H1 (cell line): ENCODE measurements around the gene LRRC18. TPM values are rescaled to one million over a fixed set of nuclear protein-coding genes. Genes with fewer than 3 reads are reported as not detected.

Experiments
- CTCF ChIA-PET: fragments of 300-600 bp; sonication (Branson Sonifier 250); formaldehyde crosslinking; loops from one replicate; lab custom pipeline; 2021; ENCODE audit not compliant: partially characterized antibody; lab: Charles Lee
- POLR2A ChIA-PET: fragments of 300-600 bp; sonication (Branson Sonifier 250); formaldehyde crosslinking; loops from one replicate; lab custom pipeline; 2021; ENCODE audit warnings: inconsistent platforms; ENCODE audit not compliant: partially characterized antibody; lab: Charles Lee
- DNase-seq, 2 experiments: peaks; one replicate each; pipeline versions ENCODE4 v3.0.0 to v3.0.0-alpha.2; 2010 to 2022; ENCODE audit warnings: low spot score in 2 of 2, low read depth in 1 of 2, mixed read lengths in 1 of 2
- FAIRE-seq: peaks from 2 replicates; lab custom pipeline; 2011; peaks lifted over from hg19 to GRCh38; lab: Jason Lieb, UNC
- H2AFZ ChIP-seq: 2 replicates; pipeline ENCODE4 v1.8.1; 2012; ENCODE audit warnings: low read length, inconsistent platforms
- H2AK5ac ChIP-seq: 2 replicates; pipeline ENCODE4 v1.6.1; 2013; ENCODE audit warnings: low read depth, low read length
- H2BK120ac ChIP-seq: replicated peaks from 2 replicates; pipeline ENCODE3; 2013; ENCODE audit warnings: low read depth, low read length, inconsistent platforms
- H2BK12ac ChIP-seq: 2 replicates; pipeline ENCODE4 v1.6.1; 2013; ENCODE audit warnings: low read depth, low read length
- H2BK15ac ChIP-seq: 2 replicates; pipeline ENCODE4 v1.6.1; 2013; ENCODE audit warnings: low read length
- H2BK20ac ChIP-seq: 2 replicates; pipeline ENCODE4 v1.6.1; 2013; ENCODE audit warnings: low read length
- H2BK5ac ChIP-seq: 2 replicates; pipeline ENCODE4 v1.6.1; 2013; ENCODE audit warnings: low read depth, low read length
- H3K14ac ChIP-seq: 2 replicates; pipeline ENCODE4 v1.6.1; 2013; ENCODE audit warnings: inconsistent platforms; ENCODE audit not compliant: insufficient read length
- H3K18ac ChIP-seq: 2 replicates; pipeline ENCODE4 v1.6.1; 2013; ENCODE audit warnings: low read length; ENCODE audit errors: extremely low read depth
- H3K23ac ChIP-seq: 2 replicates; pipeline ENCODE4 v1.6.1; 2013; ENCODE audit warnings: inconsistent platforms; ENCODE audit not compliant: insufficient read length
- H3K23me2 ChIP-seq: 2 replicates; pipeline ENCODE4 v1.6.1; 2013; ENCODE audit warnings: low read depth, low read length
- H3K27ac ChIP-seq: 2 replicates; pipeline ENCODE4 v1.6.1; 2011; ENCODE audit warnings: low read depth, low read length, inconsistent platforms
- H3K27me3 ChIP-seq, 4 experiments: replicated peaks in 1 of 4; 1 replicate in 1 of 4; 2 replicates in 3 of 4; pipeline versions ENCODE4 v1.6.1 to v1.8.1; 2011 to 2013; ENCODE audit warnings: low read length in 3 of 4, mild to moderate bottlenecking in 3 of 4, inconsistent platforms in 2 of 4, mixed read lengths in 2 of 4, moderate library complexity in 1 of 4; ENCODE audit not compliant: control insufficient read depth in 3 of 4, insufficient read depth in 3 of 4; ENCODE audit errors: extremely low read depth in 1 of 4
- H3K36me3 ChIP-seq, 4 experiments: 2 replicates each; pipeline versions ENCODE4 v1.6.1 to v1.8.1; 2011 to 2013; ENCODE audit warnings: mild to moderate bottlenecking in 4 of 4, low read length in 3 of 4, moderate library complexity in 2 of 4, control low read depth in 1 of 4, inconsistent platforms in 1 of 4; ENCODE audit not compliant: insufficient read depth in 4 of 4, control insufficient read depth in 2 of 4
- H3K4ac ChIP-seq: replicated peaks from 2 replicates; pipeline ENCODE3; 2013; ENCODE audit warnings: low read length, low read depth, mixed read lengths, inconsistent platforms; ENCODE audit not compliant: insufficient read length
- H3K4me1 ChIP-seq, 4 experiments: replicated peaks in 1 of 4; 1 replicate in 1 of 4; 2 replicates in 3 of 4; pipeline versions ENCODE4 v1.6.1 to v1.8.1; 2011 to 2013; ENCODE audit warnings: low read length in 3 of 4, inconsistent platforms in 2 of 4, mixed read lengths in 1 of 4; ENCODE audit not compliant: insufficient read depth in 4 of 4, control insufficient read depth in 3 of 4
- H3K4me2 ChIP-seq, 2 experiments: 2 replicates each; pipeline versions ENCODE4 v1.6.1 to v1.8.1; 2011 to 2013; ENCODE audit warnings: low read depth in 2 of 2, low read length in 2 of 2, control low read depth in 1 of 2, inconsistent platforms in 1 of 2, mild to moderate bottlenecking in 1 of 2; ENCODE audit not compliant: insufficient read depth in 1 of 2
- H3K4me3 ChIP-seq, 4 experiments: fragments of 200-600, 300-600 bp in 1 of 4; sonication (generic), shearing (Covaris generic), sonication (Bioruptor Twin) in 1 of 4; 2 replicates each; pipeline versions ENCODE4 v1.5.1 to v1.8.1; 2011 to 2016; ENCODE audit warnings: low read length in 4 of 4, low read depth in 3 of 4, control low read depth in 2 of 4, inconsistent platforms in 2 of 4, mild to moderate bottlenecking in 2 of 4, mixed read lengths in 1 of 4, moderate library complexity in 1 of 4; ENCODE audit not compliant: insufficient read depth in 2 of 4; ENCODE audit errors: extremely low read depth in 1 of 4
- H3K56ac ChIP-seq: replicated peaks from 2 replicates; pipeline ENCODE3; 2013; ENCODE audit warnings: low read depth, mild to moderate bottlenecking, mixed read lengths, low read length, inconsistent platforms; ENCODE audit not compliant: insufficient read length
- H3K79me1 ChIP-seq: 2 replicates; pipeline ENCODE4 v1.6.1; 2013; ENCODE audit warnings: low read depth, low read length, control low read depth
- H3K79me2 ChIP-seq, 2 experiments: 2 replicates each; pipeline versions ENCODE4 v1.6.1 to v1.8.1; 2012 to 2013; ENCODE audit warnings: low read length in 2 of 2, mild to moderate bottlenecking in 2 of 2, inconsistent platforms in 1 of 2; ENCODE audit not compliant: insufficient read depth in 2 of 2, control insufficient read depth in 1 of 2
- H3K9ac ChIP-seq, 4 experiments: replicated peaks in 1 of 4; 1 replicate in 1 of 4; 2 replicates in 3 of 4; pipeline versions ENCODE4 v1.6.1 to v1.8.1; 2011 to 2013; ENCODE audit warnings: low read depth in 3 of 4, low read length in 3 of 4, control low read depth in 2 of 4, mild to moderate bottlenecking in 2 of 4, moderate library complexity in 2 of 4, inconsistent platforms in 1 of 4; ENCODE audit errors: extremely low read depth in 1 of 4
- H3K9me3 ChIP-seq, 2 experiments: 2 replicates each; pipeline versions ENCODE4 v1.6.1 to v1.8.1; 2012 to 2013; ENCODE audit warnings: mild to moderate bottlenecking in 2 of 2, moderate library complexity in 2 of 2, control low read depth in 1 of 2, inconsistent platforms in 1 of 2, low read depth in 1 of 2, low read length in 1 of 2, mixed read lengths in 1 of 2; ENCODE audit not compliant: insufficient read depth in 2 of 2
- H4K20me1 ChIP-seq, 2 experiments: replicated peaks in 1 of 2; 2 replicates each; pipeline versions ENCODE3 to v1.8.1; 2011 to 2013; ENCODE audit warnings: inconsistent platforms in 2 of 2, low read length in 2 of 2, mild to moderate bottlenecking in 1 of 2; ENCODE audit not compliant: insufficient read depth in 2 of 2, control insufficient read depth in 1 of 2
- H4K5ac ChIP-seq: 2 replicates; pipeline ENCODE4 v1.6.1; 2013; ENCODE audit warnings: low read length, low read depth, mixed read lengths, inconsistent platforms; ENCODE audit not compliant: insufficient read length
- H4K8ac ChIP-seq: 2 replicates; pipeline ENCODE4 v1.8.0; 2013; ENCODE audit warnings: mild to moderate bottlenecking, moderate library complexity, low read length, inconsistent platforms; ENCODE audit not compliant: insufficient read depth; ENCODE audit errors: extremely low read depth
- H4K91ac ChIP-seq: replicated peaks from 2 replicates; pipeline ENCODE3; 2013; ENCODE audit warnings: low read length, mixed read lengths, inconsistent platforms; ENCODE audit not compliant: insufficient read length
- CREB1 ChIP-seq: IDR thresholded peaks from 2 replicates; pipeline ENCODE4 v1.6.1; 2012; ENCODE audit warnings: inconsistent platforms
- GTF2F1 ChIP-seq: IDR thresholded peaks from 2 replicates; pipeline ENCODE4 v1.6.1; 2012; ENCODE audit warnings: low read depth, low read length, improper control_type of control experiment, borderline replicate concordance
- KDM1A ChIP-seq: fragments of 200-600, 300-600 bp; sonication (generic); IDR thresholded peaks from 2 replicates; pipeline ENCODE4 v1.7.1; 2016; ENCODE audit warnings: mild to moderate bottlenecking, low read length, borderline replicate concordance
- MAFK ChIP-seq: IDR thresholded peaks from 2 replicates; pipeline ENCODE4 v1.6.1; 2012; ENCODE audit warnings: low read depth, mild to moderate bottlenecking, improper control_type of control experiment, low read length
- POLR2AphosphoS5 ChIP-seq: IDR thresholded peaks from 2 replicates; pipeline ENCODE4 v1.6.1; 2011; ENCODE audit warnings: low read depth, low read length
- RAD21 ChIP-seq, 2 experiments: IDR thresholded peaks in 1 of 2; conservative IDR thresholded peaks in 1 of 2; 2 replicates each; pipeline ENCODE4 v1.6.1; 2011; ENCODE audit warnings: low read depth in 2 of 2, low read length in 2 of 2, improper control_type of control experiment in 1 of 2, inconsistent platforms in 1 of 2, mild to moderate bottlenecking in 1 of 2, moderate library complexity in 1 of 2
- SIX5 ChIP-seq: IDR thresholded peaks from 2 replicates; pipeline ENCODE4 v1.6.1; 2011; ENCODE audit warnings: mild to moderate bottlenecking, low read depth, low read length
- SP1 ChIP-seq: IDR thresholded peaks from 2 replicates; pipeline ENCODE4 v1.6.1; 2011; ENCODE audit warnings: low read depth, low read length
- polyA plus RNA-seq, 7 experiments: library from polyadenylated mRNA; depleted of rRNA in 3 of 7; stranded (reverse) in 5 of 7; unstranded in 2 of 7; fragments of >200 nt in 5 of 7; fragments of 200-250 nt in 2 of 7; gene quantifications; 1 replicate in 5 of 7; 2 replicates in 1 of 7; 4 replicates in 1 of 7; pipeline versions ENCODE4 v1.2.1 to v1.2.3, GENCODE V29; 2011 to 2013; ENCODE audit warnings: missing spikeins in 2 of 7, mixed read lengths in 2 of 7
- total RNA-seq: library from RNA; stranded (reverse); fragmentation: NEBNext Ultra II Directional; extraction: Animal tissue kit (Norgen Biotek cat#: 25700); gene quantifications from 2 replicates; pipeline ENCODE4 v1.2.1, GENCODE V29; 2021
- TF ChIP-seq, protein P1 (sequence below), 3 experiments: IDR thresholded peaks; 1 replicate in 2 of 3; 2 replicates in 1 of 3; pipeline versions ENCODE4 v1.5.1 to v1.6.1; 2011; ENCODE audit warnings: low read length in 3 of 3, mild to moderate bottlenecking in 3 of 3, inconsistent platforms in 2 of 3, low read depth in 1 of 3, moderate library complexity in 1 of 3; ENCODE audit not compliant: insufficient read depth in 1 of 3; ENCODE audit errors: control extremely low read depth in 1 of 3

LRRC18 gene
- total and polyA plus RNA-seq, 2 of the 8 experiments (the other 6 are each of a cell fraction or from before 2014, with no cell fraction given): not detected

- Histone ChIP-seq H3K4me1 (no peaks in the 10 kb centered on the region; a peak in 1 of 7 replicates), H3K27ac (no peak overlapping the region), H4K91ac (no peak overlapping the region), H2BK5ac (no peak overlapping the region), H4K20me1 (no peaks in the 10 kb centered on the region), H3K4me3 (no peak overlapping the region), H3K23me2 (peaks cover 5% of the 10 kb centered on the region; the same call in 1 of the 2 replicates), H2BK12ac (no peak overlapping the region), H3K36me3 (no peaks in the 10 kb centered on the region), H3K79me2 (no peaks in the 10 kb centered on the region), H3K18ac (no peak overlapping the region), H2BK120ac (no peak overlapping the region), H2BK15ac (no peak overlapping the region), H4K8ac (no peak overlapping the region), H4K5ac (no peak overlapping the region), H3K4me2 (no peak overlapping the region), H3K27me3 (no peaks in the 10 kb centered on the region), H3K9me3 (no peaks in the 10 kb centered on the region), H3K9ac (no peak overlapping the region), H2AFZ (no peak overlapping the region), H2BK20ac (no peak overlapping the region), H3K79me1 (no peaks in the 10 kb centered on the region), H3K56ac (no peak overlapping the region), H3K14ac (no peak overlapping the region), H3K23ac (no peak overlapping the region), H2AK5ac (no peak overlapping the region), H3K4ac (no peak overlapping the region)
- ChIA-PET POLR2A (no interaction called here), CTCF (interaction anchor here (0.6 to 1.4 kb wide), 11 partner anchors 10 to 319 kb away, joined by 3 to 5 read pairs (median 4); no protein-coding TSS in a partner anchor)
- TF ChIP-seq KDM1A (no peak), POLR2AphosphoS5 (no peak), SIX5 (no peak), SP1 (no peak), GTF2F1 (no peak), MAFK (no peak), RAD21 (IDR thresholded peaks at IDR 0.05 in 1 of 2, conservative IDR thresholded peaks at IDR 0.05 in 1 of 2; ENCODE audit: low read depth in 2 of 2, low read length in 2 of 2) (peak; percentile 65 to 68), CREB1 (no peak)
- TF ChIP-seq, protein P1, sequence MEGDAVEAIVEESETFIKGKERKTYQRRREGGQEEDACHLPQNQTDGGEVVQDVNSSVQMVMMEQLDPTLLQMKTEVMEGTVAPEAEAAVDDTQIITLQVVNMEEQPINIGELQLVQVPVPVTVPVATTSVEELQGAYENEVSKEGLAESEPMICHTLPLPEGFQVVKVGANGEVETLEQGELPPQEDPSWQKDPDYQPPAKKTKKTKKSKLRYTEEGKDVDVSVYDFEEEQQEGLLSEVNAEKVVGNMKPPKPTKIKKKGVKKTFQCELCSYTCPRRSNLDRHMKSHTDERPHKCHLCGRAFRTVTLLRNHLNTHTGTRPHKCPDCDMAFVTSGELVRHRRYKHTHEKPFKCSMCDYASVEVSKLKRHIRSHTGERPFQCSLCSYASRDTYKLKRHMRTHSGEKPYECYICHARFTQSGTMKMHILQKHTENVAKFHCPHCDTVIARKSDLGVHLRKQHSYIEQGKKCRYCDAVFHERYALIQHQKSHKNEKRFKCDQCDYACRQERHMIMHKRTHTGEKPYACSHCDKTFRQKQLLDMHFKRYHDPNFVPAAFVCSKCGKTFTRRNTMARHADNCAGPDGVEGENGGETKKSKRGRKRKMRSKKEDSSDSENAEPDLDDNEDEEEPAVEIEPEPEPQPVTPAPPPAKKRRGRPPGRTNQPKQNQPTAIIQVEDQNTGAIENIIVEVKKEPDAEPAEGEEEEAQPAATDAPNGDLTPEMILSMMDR (IDR thresholded peaks at IDR 0.05; ENCODE audit: control extremely low read depth in 1 of 3, insufficient read depth in 1 of 3, low read depth in 1 of 3, low read length in 3 of 3): peak; percentile 33 to 42 (median 33)
- no peak for DNase-seq
- no peak for FAIRE-seq
These were observed 36.6 kb upstream of the LRRC18 start for GRCh38 chr10:48976196-48976595.
